GM12878 (cell line): ENCODE data around the gene RPL34. TPM values are rescaled to one million over a fixed set of nuclear protein-coding genes. Genes with fewer than 3 reads are reported as not detected.

ENCODE experiments used
- ATAC-seq: fragments of 200-7000 bp; cut with Tn5 transposase; 3 replicates; pipeline ENCODE4 v1.9.1; 2020; ENCODE audit warnings: mild to moderate bottlenecking, moderate library complexity
- BruUV-seq: library from RNA; stranded (reverse); fragments of 400-500 nt; replicated peaks from 2 replicates; lab custom pipeline; 2021; lab: Mats Ljungman, UMichigan
- CTCF ChIA-PET: fragments of 300-600 bp; sonication (Branson Sonifier 250); formaldehyde crosslinking; extraction: SDS; loops from one replicate; lab custom pipeline; 2021; ENCODE audit warnings: inconsistent platforms; lab: Yijun Ruan, JAX
- POLR2A ChIA-PET: fragments of 350-600 bp; formaldehyde crosslinking; extraction: SDS; loops from one replicate; lab custom pipeline; 2021; ENCODE audit warnings: inconsistent platforms; lab: Charles Lee
- RAD21 ChIA-PET: fragments of 300-600 bp; sonication (Branson Sonifier 250); formaldehyde crosslinking; loops from one replicate; lab custom pipeline; 2023; ENCODE audit warnings: antibody characterized with exemption; ENCODE audit not compliant: unreplicated experiment; lab: Charles Lee
- SMC1A ChIA-PET: fragments of 300-600 bp; sonication (Branson Sonifier 250); formaldehyde crosslinking; loops from one replicate; lab custom pipeline; 2023; ENCODE audit not compliant: unreplicated experiment, uncharacterized antibody; lab: Charles Lee
- DNase-seq: peaks from one replicate; pipeline ENCODE4 v3.0.0-alpha.2; 2011; ENCODE audit warnings: low read depth, low spot score
- FAIRE-seq: peaks from 3 replicates; lab custom pipeline; 2011; peaks lifted over from hg19 to GRCh38; lab: Jason Lieb, UNC
- H2AFZ ChIP-seq: 2 replicates; pipeline ENCODE4 v1.6.0; 2011; ENCODE audit warnings: low read depth, low read length, control low read depth; ENCODE audit not compliant: control insufficient read depth
- H3K27ac ChIP-seq: 2 replicates; pipeline ENCODE4 v1.5.1; 2011; ENCODE audit warnings: control low read depth; ENCODE audit not compliant: control insufficient read depth, insufficient read depth
- H3K27me3 ChIP-seq, 2 experiments: replicated peaks in 1 of 2; 2 replicates each; pipeline versions ENCODE4 v1.6.0 to v1.6.1; 2011; ENCODE audit warnings: low read length in 1 of 2; ENCODE audit not compliant: control insufficient read depth in 2 of 2, insufficient read depth in 2 of 2
- H3K36me3 ChIP-seq, 2 experiments: 2 replicates each; pipeline ENCODE4 v1.5.1; 2011; ENCODE audit warnings: low read length in 1 of 2; ENCODE audit not compliant: control insufficient read depth in 2 of 2, insufficient read depth in 2 of 2
- H3K4me1 ChIP-seq: 2 replicates; pipeline ENCODE4 v1.6.1; 2011; ENCODE audit warnings: mild to moderate bottlenecking, low read length, moderate library complexity, mixed read lengths; ENCODE audit not compliant: control insufficient read depth, insufficient read depth
- H3K4me2 ChIP-seq: 2 replicates; pipeline ENCODE4 v1.6.0; 2011; ENCODE audit warnings: control low read depth; ENCODE audit not compliant: control insufficient read depth, insufficient read depth
- H3K4me3 ChIP-seq: fragments of 200-600 bp; sonication (generic); 2 replicates; pipeline ENCODE4 v1.5.1; 2016
- H3K79me2 ChIP-seq: 2 replicates; pipeline ENCODE4 v1.6.0; 2011; ENCODE audit warnings: low read length; ENCODE audit not compliant: control insufficient read depth, insufficient read depth
- H3K9ac ChIP-seq: 2 replicates; pipeline ENCODE4 v1.8.0; 2011; ENCODE audit warnings: low read length, control low read depth, mixed read lengths; ENCODE audit not compliant: control insufficient read depth, insufficient read depth
- H3K9me3 ChIP-seq: replicated peaks from 3 replicates; pipeline ENCODE4 v1.5.1; 2011; ENCODE audit warnings: mild to moderate bottlenecking, low read length; ENCODE audit not compliant: control insufficient read depth, insufficient read depth
- H4K20me1 ChIP-seq: 2 replicates; pipeline ENCODE4 v1.6.0; 2011; ENCODE audit not compliant: control insufficient read depth, insufficient read depth
- BRCA1 ChIP-seq: IDR thresholded peaks from 2 replicates; pipeline ENCODE4 v1.6.1; 2011; ENCODE audit warnings: low read depth, low read length, improper control_type of control experiment
- CEBPB ChIP-seq, 2 experiments: fragments of 150-350 bp in 1 of 2; IDR thresholded peaks; 2 replicates each; pipeline ENCODE4 v1.6.1; 2012 to 2014; ENCODE audit warnings: low read depth in 2 of 2, low read length in 2 of 2, borderline replicate concordance in 1 of 2, inconsistent platforms in 1 of 2
- EP300 ChIP-seq, 2 experiments: fragments of 150-350 bp in 1 of 2; IDR thresholded peaks; 2 replicates each; pipeline ENCODE4 v1.6.1; 2011 to 2012; ENCODE audit warnings: low read depth in 2 of 2, low read length in 2 of 2, borderline replicate concordance in 1 of 2, improper control_type of control experiment in 1 of 2, inconsistent platforms in 1 of 2; ENCODE audit not compliant: control insufficient read depth in 1 of 2
- GATAD2B ChIP-seq: fragments of 450-650 bp; conservative IDR thresholded peaks from 2 replicates; pipeline ENCODE4 v1.6.1; 2017; ENCODE audit warnings: low read depth, mild to moderate bottlenecking, moderate library complexity
- HCFC1 ChIP-seq: fragments of 150-350 bp; IDR thresholded peaks from 2 replicates; pipeline ENCODE4 v1.6.1; 2014; ENCODE audit warnings: low read length
- MLLT1 ChIP-seq: fragments of 450-650 bp; IDR thresholded peaks from 2 replicates; pipeline ENCODE4 v1.6.1; 2016; ENCODE audit warnings: mild to moderate bottlenecking
- MXI1 ChIP-seq: fragments of 150-350 bp; IDR thresholded peaks from 2 replicates; pipeline ENCODE4 v1.6.1; 2011; ENCODE audit warnings: low read depth, mild to moderate bottlenecking, inconsistent platforms, low read length, improper control_type of control experiment
- RB1 ChIP-seq: fragments of 450-650 bp; formaldehyde crosslinking; IDR thresholded peaks from 2 replicates; pipeline ENCODE4 v1.6.1; 2017; ENCODE audit warnings: mild to moderate bottlenecking, borderline replicate concordance
- TAF1 ChIP-seq: IDR thresholded peaks from 2 replicates; pipeline ENCODE4 v1.6.1; 2011; ENCODE audit warnings: mild to moderate bottlenecking, low read depth, low read length, borderline replicate concordance
- ZNF384 ChIP-seq: IDR thresholded peaks from 2 replicates; pipeline ENCODE4 v1.6.1; 2012; ENCODE audit warnings: low read depth, mild to moderate bottlenecking, low read length, improper control_type of control experiment, borderline replicate concordance
- ZNF592 ChIP-seq: fragments of 450-650 bp; IDR thresholded peaks from 2 replicates; pipeline ENCODE4 v1.6.1; 2017; ENCODE audit warnings: mild to moderate bottlenecking, moderate library complexity
- WGBS: methylation state at CpG from one replicate; pipeline ENCODE4 v1.1.6; 2016; ENCODE audit warnings: low lambda C conversion rate; ENCODE audit not compliant: insufficient replicate concordance, insufficient coverage; ENCODE audit errors: missing lambda C conversion rate; 5-methylcytosine and 5-hydroxymethylcytosine counted together
- in situ Hi-C: fragments of 300-500 bp; cut with MboI; formaldehyde crosslinking; loops from 9 replicates; pipeline ENCODE4 v1.14.3; 2018; ENCODE audit warnings: mixed read lengths
- intact Hi-C: fragments of 100-400 bp; cut with micrococcal nuclease; formaldehyde crosslinking; loops from one replicate; pipeline ENCODE4 v1.14.2; 2022; ENCODE audit not compliant: unreplicated experiment
- polyA plus RNA-seq, 11 experiments: library from polyadenylated mRNA; depleted of rRNA in 4 of 11; unstranded in 6 of 11; stranded (reverse) in 5 of 11; fragments of >200 nt; fragmentation: Nextera tagmentation in 4 of 11; fragmentation: Illumina TruSeq in 1 of 11; extraction: Ambion mirVana in 4 of 11; extraction: Trizol in 1 of 11; gene quantifications; 1 replicate in 1 of 11; 2 replicates in 10 of 11; pipeline versions ENCODE4 v1.2.1 to v1.2.3, GENCODE V29; 2011 to 2016; ENCODE audit warnings: inconsistent platforms in 2 of 11, missing spikeins in 2 of 11, low read depth in 1 of 11
- total RNA-seq, 4 experiments: library from RNA; depleted of rRNA in 3 of 4; stranded (reverse); fragments of >200 nt in 3 of 4; fragmentation: Illumina TruSeq in 1 of 4; extraction: Trizol in 1 of 4; gene quantifications; 2 replicates each; pipeline versions ENCODE4 v1.2.1 to v1.2.3, GENCODE V29; 2013 to 2021
- TF ChIP-seq, protein P1 (sequence below): IDR thresholded peaks from 2 replicates; pipeline ENCODE4 v1.6.1; 2012; ENCODE audit warnings: improper control_type of control experiment, low read depth, low read length; ENCODE audit not compliant: insufficient replicate concordance

Gene RPL34
- total and polyA plus RNA-seq, 10 of the 15 experiments (the other 5 are each of a cell fraction or from before 2014, with no cell fraction given), result 1,792 to 6,697 (median 2,464) TPM

DNA sequence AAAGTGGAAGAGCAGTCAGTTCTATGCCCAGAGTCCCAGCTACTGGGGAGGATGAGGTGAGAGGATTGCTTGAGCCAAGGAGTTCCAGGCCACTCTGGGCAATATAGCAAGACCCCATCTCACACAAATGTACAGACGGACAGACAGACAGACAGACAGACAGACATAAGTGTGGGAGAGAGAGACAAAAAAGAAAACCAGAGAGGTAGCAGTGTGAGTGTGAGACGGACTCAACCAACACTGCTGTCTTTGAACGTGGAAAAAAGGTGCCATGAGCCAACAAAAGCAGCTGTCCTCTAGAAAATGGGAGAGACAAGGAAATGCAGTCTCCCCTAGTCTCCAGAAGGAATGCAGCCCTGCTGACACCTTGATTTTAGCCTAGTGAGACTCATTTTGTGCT is 18.2 kb upstream of the RPL34 start:
- POLR2A ChIA-PET, result no interaction called here
- WGBS, result 9% methylated on average over 3 of the region's 3 CpGs
- in situ Hi-C loops (no loop called here), intact Hi-C loops (no loop called here)
- Histone ChIP-seq H3K4me2 (no peak overlapping the region), H3K4me1 (no peaks in the 10 kb centered on the region), H3K4me3 (no peak overlapping the region), H3K27ac (no peak overlapping the region), H3K27me3 (no peaks in the 10 kb centered on the region), H3K36me3 (no peaks in the 10 kb centered on the region), H3K9me3 (no peaks in the 10 kb centered on the region), H3K9ac (no peak overlapping the region), H4K20me1 (no peaks in the 10 kb centered on the region), H3K79me2 (no peaks in the 10 kb centered on the region), H2AFZ (no peak overlapping the region)
- RAD21 ChIA-PET, result no interaction called here
- TF ChIP-seq GATAD2B (no peak), TAF1 (no peak), ZNF384 (no peak), RB1 (no peak), HCFC1 (no peak), MXI1 (no peak), MLLT1 (no peak), CEBPB (IDR thresholded peaks at IDR 0.05; ENCODE audit: borderline replicate concordance in 1 of 2, low read depth in 2 of 2, low read length in 2 of 2) (no peak), ZNF592 (no peak), EP300 (IDR thresholded peaks at IDR 0.05; ENCODE audit: borderline replicate concordance in 1 of 2, control insufficient read depth in 1 of 2, low read depth in 2 of 2, low read length in 2 of 2) (no peak), BRCA1 (no peak)
- TF ChIP-seq, protein P1, sequence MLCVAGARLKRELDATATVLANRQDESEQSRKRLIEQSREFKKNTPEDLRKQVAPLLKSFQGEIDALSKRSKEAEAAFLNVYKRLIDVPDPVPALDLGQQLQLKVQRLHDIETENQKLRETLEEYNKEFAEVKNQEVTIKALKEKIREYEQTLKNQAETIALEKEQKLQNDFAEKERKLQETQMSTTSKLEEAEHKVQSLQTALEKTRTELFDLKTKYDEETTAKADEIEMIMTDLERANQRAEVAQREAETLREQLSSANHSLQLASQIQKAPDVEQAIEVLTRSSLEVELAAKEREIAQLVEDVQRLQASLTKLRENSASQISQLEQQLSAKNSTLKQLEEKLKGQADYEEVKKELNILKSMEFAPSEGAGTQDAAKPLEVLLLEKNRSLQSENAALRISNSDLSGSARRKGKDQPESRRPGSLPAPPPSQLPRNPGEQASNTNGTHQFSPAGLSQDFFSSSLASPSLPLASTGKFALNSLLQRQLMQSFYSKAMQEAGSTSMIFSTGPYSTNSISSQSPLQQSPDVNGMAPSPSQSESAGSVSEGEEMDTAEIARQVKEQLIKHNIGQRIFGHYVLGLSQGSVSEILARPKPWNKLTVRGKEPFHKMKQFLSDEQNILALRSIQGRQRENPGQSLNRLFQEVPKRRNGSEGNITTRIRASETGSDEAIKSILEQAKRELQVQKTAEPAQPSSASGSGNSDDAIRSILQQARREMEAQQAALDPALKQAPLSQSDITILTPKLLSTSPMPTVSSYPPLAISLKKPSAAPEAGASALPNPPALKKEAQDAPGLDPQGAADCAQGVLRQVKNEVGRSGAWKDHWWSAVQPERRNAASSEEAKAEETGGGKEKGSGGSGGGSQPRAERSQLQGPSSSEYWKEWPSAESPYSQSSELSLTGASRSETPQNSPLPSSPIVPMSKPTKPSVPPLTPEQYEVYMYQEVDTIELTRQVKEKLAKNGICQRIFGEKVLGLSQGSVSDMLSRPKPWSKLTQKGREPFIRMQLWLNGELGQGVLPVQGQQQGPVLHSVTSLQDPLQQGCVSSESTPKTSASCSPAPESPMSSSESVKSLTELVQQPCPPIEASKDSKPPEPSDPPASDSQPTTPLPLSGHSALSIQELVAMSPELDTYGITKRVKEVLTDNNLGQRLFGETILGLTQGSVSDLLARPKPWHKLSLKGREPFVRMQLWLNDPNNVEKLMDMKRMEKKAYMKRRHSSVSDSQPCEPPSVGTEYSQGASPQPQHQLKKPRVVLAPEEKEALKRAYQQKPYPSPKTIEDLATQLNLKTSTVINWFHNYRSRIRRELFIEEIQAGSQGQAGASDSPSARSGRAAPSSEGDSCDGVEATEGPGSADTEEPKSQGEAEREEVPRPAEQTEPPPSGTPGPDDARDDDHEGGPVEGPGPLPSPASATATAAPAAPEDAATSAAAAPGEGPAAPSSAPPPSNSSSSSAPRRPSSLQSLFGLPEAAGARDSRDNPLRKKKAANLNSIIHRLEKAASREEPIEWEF, result no peak
- no TSS peak for BruUV-seq
- CTCF ChIA-PET, result no interaction called here
- DNase-seq (no peak), FAIRE-seq (no peak), ATAC-seq (no peak)
- SMC1A ChIA-PET, result no interaction called here
